GM18870 (cell line): Measurements from ENCODE around the gene CCDC187.

Experiments
- ATAC-seq: cut with Tn5 transposase; IDR thresholded peaks from one replicate; pipeline ENCODE4 v1.9.1; 2021; ENCODE audit warnings: moderate library complexity; ENCODE audit not compliant: unreplicated experiment

The CCDC187 gene

DNA sequence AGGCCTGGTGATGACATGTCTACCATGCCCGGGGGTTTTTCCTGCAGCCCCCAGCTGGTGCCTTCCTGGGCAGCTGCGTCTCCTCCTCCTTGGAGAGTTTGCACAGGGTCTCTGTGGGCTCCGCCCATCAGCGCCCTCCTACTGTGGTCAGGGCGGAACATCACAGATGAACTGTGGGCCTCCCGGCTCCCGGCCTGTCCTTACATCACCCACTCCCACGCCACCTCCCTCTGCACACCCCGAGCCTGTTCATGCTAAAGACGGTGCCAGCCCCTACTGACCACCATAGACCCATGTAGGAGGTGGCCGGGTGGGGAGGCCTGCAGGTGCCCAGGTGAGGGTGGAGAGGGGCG is 36.0 kb upstream of the CCDC187 start:
- no peak for ATAC-seq

DNA sequence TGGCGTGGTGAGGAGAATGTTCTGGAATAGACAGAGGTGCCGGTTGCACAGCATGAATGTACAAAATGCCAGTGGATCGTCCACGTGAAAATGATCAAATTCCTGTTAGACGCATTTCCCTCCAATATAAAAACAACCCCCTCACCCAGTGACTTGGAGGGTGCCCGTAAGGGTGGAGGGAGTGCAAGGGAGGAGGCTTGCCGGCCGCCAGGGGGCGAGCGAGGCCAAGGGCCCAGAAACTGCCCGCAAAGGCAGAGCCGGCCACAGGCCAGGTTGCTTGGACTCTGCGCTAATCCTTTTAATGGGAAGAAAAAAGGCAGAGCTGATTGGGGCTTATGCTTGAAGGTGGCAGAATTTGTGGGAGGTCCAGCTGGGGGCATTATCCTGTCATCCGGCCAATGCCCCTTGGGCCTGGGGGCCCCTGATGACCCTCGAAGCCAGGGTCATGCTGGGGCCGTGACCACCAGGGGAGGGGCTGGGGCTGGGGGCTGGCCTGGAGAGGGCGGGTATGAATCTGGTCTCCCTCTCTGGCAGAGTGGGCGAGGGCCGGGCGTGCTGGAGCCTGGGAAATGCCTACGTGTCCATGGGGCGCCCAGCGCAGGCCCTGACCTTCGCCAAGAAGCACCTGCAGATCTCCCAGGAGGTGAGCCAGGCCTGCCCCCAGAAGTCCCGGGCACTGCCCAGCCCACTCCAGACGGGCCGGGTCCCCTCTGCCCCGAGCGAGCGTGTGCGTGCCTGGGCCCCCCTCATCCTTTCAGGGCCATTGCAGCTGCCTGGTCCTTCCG is 35.5 kb upstream of the CCDC187 start:
- ATAC-seq, result no peak

DNA sequence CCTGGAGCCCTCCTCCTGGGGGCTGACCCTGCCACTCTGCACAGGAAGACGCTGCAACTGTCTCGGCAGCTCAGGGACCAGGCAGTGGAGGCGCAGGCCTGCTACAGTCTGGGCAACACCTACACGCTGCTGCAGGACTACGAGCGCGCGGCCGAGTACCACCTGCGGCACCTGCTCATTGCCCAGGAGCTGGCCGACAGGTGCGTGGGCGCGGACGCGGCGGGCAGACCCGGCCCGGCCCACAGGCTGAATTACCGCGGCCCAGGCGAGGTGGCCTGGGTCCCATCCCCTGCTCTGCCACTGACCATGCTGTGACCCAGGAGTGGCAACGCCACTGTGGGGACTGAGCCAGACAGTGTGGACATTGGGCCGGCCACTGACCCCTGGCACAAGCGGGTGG is 34.6 kb upstream of the CCDC187 start:
- ATAC-seq, result no peak

DNA sequence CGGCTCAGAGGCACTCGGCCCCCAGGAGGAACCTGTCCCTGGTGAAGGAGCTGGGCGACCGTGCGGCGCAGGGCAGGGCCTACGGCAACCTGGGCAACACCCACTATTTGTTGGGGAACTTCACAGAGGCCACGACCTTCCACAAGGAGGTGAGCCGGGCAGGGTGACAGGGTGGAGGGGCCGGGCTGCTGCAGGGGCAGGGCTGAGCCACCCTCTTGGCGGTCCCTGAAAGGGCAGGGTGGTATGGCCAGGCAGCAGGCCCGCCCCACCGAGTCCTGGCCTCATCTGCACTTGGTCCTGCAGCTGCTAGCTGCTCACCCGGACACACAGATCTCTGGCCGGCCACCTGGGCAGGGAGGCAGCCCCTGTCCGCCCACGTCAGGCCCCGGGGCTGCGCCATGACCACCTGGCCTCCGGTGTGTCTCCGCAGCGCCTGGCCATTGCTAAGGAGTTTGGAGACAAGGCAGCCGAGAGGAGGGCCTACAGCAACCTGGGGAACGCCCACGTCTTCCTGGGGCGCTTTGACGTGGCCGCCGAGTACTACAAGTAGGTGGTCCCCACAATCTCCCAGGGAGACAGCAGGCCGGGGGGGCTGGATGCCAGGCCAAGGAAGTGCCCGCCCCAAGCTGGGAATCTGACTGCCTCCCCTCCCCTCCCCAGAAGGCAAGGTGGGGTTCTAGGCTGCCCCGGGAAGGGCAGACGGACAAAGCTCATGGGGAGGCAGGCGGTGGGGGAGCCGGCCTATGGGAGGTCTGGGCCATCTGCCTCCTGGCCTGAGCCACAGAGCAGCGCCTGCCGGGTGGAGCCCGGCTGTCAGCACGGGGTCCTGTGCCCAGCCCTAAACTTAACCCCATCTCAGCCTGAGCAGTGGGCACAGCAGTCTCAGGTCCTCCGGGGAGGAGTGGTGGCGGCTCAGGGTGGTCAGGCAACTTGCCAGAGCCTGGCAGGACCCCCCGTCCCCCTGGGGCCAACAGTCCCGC is 33.8 kb upstream of the CCDC187 start:
- no peak for ATAC-seq

DNA sequence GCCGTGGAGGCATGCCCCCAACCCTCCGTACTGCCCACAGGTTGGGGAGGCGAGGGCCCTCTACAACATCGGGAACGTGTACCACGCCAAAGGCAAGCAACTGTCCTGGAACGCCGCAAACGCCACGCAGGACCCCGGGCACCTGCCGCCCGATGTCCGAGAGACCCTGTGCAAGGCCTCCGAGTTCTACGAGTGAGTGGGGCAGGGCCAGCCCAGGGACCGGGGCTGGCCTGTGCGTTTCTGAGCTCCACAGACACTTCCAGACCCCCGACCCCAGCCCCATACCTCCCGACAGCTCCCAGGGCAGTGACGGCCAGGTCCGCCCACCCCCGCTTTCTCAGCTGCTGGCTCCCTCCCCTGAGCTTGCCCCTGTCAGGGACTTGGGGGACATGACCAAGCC is 33.0 kb upstream of the CCDC187 start:
- ATAC-seq, result no peak

DNA sequence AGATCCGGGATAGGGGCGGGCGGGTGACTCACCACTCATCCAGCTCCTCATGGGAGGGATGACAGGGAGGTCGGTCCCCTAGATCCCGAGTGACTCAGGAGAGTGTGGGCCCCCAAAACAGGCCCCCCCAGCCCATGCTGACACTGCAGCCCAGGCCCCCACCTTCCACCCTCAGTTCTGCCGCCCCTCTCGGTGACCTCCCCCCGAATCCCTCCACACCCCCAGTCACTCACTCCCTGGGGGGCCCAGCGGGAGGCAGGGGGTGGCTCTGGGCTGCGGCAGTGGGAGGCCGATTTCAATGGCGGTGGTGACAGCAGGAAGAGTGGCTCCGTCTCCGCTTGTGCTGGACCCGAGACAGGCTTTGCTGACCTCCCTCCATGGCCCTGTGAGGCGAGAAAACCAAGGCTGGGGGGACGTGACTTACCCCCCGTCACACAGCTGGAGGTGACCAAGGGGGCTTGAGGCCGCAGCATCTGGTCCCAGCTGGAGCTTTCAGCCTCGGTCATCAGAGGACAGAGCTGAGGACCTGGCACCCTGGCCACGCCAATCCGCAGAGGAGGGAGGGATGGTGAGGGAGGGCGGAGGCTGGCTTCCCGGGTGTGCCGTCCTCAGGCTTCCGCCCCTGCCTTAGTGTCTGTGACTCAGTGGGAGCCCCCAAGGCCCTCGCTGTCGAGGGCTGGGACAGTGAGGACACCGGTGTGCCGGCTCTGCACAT is 32.4 kb upstream of the CCDC187 start:
- ATAC-seq, result no peak

DNA sequence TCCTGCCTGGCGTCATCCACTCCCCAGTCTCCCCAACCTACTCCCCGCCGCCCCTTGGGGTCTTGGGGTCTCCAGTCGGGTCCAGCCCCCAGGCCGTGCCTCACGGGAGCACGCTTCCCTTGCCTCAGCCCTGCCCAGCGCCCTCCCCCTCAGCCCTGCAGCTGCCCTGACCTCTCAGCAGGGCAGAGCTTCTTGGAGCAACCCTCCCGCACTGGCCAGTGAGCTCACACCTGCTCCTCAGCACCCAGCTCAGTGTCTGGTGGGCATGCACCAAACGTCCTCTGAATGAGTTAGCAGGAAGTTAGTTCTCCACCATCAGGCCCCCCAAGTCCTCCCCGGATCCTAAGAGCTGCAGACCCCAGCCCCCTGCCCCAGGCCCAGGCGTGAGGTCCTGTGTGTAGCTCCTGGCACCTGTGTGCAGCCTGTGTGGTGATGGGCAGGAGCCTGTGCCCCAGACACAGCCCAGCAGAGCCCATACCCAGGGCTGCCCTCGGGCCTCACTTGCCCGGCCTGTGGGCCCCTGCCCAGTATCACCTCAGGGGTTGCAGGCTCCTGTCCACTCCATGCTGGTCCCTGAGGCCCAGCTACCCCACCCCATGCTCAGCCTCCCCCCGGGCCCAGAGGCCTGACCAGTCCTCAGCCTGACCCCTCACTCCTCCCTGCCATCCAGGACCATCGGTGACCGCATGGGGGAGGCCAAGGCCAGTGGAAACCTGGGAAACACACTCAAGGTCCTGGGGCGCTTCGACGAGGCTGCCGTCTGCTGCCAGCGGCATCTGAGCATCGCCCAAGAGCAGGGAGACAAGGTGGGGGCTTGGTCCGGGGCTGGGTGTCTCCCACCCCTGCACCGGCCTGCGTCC is 31.6 kb upstream of the CCDC187 start:
- ATAC-seq, result no peak

DNA sequence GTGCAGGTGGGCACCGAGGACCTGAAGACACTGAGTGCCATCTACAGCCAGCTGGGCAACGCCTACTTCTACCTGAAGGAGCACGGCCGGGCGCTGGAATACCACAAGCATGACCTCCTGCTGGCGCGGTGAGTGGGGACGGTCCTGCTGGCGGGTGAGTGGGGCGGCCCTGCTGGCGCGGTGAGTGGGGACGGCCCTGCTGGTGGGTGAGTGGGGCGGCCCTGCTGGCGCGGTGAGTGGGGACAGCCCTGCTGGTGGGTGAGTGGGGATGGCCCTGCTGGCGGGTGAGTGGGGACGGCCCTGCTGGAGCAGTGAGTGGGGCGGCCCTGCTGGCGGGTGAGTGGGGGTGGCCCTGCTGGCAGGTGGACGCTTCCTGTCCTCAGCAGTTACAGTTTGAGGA is 30.6 kb upstream of the CCDC187 start:
- no peak for ATAC-seq

DNA sequence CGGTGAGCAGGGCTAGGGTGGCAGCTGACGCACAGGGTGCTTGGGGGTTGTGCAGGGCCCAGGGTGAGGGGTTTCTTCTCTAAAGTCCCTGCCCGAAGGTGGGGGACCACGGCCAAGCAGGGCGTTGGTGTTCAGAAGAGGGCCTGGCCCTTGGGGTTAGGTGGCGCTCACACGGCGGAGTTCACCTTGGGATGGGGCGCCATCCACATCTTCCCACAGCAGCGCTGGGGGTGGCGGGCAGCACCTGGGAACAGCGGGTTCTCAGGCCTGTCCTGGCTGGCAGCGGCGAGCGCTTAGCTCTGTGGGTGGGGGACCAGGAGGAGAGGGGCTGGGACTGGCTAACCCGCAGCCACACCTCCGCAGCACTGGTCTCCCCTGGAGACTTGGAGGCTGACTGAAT is 29.6 kb upstream of the CCDC187 start:
- ATAC-seq, result no peak

DNA sequence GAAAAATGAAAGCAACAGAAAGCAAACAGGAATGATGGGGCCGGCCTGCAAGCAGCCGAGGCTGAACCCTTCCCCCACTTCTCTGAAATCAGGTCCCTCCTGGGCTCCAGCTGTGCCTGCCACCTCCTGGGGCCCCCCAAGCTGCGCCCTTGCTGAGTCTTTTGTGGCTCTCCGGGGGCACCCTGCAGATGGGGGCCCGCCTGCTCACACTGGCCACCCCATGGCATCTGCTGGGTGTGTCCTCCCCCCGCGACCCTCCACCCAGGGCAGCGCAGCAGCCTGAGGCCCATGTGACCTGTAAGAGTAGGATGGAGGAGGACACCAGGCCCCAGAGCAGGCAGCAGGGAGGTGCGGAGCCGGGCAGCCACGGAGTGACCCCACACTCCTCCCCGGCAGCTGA is 29.2 kb upstream of the CCDC187 start:
- ATAC-seq, result no peak

DNA sequence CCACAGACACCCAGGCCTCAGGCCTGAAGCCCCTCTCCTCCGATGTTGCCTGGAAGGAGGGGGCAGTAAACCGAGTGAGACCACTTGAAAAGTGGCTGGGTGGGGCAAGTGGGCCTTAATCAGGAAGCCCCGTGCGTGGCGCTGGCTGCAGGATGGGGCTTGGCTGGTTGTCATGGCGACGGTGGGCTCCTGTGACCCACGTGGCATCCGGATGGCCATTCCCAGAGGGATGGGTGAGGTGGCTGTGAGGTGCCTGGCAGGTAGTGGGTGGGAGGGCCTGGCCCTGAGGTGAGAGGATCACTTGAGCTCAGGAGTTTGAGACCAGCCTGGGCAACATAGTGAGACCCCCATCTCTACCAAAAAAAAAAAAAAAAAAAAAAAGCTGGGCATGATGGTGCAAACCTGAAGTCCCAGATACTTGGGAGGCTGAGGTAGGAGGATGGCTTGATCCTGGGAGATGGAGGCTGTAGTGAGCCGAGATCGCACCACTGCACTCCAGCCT is 28.6 kb upstream of the CCDC187 start:
- ATAC-seq, result no peak

DNA sequence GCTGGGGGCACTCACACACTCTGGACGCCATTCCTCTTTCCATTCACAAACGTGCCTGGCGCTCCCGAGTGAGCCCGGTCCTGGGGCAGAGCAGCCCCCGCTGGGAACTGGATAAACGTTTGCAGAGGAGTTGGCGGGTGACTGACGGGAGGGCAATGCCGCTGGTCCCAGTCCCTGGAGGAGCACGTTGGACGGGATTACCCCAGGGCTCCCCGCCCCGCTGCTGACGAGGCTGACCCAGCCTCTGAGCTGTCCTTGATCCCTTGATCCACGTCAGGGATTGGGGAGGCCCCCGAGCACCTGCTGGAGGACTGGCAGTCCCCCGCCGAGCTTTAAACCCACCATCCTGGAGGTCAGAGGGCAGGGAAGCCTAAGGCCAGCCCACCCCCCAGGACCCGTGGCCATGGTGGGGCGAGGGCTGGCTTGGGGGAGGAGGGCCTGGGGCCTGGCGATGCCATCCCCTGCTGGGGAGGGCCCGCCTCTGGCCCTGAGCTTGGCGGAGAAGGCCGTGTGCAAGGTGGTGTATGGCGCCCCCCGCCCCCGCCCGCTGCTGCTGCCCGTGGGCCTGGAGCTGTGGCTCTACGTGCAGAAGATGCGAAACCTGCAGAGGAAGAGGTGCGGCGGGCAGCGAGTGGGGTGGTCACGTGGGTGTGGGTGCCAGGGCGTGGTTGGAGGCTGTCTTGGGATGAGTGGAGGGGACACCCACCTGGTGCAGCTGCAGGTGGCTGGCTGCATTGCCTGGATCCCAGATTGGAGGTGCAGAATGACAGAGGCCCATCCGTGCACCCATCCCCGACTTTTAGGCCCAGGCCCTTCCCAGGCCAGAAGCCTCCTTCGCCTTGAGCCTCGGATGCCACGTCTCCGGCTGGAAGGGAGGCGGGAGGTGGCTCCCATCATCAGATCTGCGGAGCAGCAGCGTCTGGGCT is 27.9 kb upstream of the CCDC187 start:
- ATAC-seq, result no peak

DNA sequence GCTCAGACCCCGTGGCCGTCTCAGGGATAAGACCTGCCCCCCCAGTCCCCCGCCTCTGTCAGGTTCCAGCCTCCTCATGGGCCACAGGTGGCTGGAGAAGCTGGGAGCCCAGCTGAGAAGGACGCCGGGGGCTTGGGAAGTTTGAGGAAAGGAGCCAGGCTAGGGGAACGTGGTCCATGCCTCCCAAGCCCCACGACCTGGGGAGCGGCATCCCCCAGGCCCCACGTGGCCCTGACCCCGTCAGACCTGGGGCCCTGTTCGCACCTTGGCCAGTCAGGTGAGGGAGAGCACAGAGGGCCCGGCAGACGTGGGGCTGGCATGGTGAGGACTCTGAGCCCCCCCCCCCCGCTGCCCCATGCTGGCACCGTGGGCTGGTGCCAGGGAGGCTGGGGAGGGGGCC is 27.1 kb upstream of the CCDC187 start:
- ATAC-seq, result no peak

DNA sequence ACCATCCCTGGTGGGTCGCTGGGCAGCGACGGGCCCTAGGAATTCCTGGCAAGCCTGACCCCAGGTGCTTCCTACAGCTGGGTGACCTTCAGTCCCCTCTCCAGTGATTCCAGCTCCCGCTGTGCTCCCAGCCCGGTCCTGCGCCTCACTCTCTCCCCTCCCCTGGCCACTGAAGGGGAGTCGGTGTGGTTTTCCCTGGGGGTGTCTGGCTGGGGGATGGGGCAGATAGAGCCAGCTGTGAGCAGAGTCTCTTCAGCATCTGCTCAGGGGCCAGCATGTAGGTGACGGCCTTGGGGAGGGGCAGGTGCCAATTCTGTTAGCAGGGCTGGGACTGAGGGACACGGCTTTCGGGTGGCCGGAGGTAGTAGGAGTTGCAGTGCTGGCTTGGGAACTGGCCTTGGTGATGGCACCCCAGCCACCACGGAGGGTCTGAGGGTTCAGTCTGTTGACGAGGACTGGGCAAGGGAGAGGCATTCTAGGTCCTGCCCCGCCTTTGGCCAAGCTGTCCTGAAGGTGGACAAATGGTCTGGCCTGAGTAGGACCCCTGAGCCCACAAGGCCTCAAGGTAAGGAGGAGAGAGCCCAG is 26.6 kb upstream of the CCDC187 start:
- ATAC-seq, result no peak

DNA sequence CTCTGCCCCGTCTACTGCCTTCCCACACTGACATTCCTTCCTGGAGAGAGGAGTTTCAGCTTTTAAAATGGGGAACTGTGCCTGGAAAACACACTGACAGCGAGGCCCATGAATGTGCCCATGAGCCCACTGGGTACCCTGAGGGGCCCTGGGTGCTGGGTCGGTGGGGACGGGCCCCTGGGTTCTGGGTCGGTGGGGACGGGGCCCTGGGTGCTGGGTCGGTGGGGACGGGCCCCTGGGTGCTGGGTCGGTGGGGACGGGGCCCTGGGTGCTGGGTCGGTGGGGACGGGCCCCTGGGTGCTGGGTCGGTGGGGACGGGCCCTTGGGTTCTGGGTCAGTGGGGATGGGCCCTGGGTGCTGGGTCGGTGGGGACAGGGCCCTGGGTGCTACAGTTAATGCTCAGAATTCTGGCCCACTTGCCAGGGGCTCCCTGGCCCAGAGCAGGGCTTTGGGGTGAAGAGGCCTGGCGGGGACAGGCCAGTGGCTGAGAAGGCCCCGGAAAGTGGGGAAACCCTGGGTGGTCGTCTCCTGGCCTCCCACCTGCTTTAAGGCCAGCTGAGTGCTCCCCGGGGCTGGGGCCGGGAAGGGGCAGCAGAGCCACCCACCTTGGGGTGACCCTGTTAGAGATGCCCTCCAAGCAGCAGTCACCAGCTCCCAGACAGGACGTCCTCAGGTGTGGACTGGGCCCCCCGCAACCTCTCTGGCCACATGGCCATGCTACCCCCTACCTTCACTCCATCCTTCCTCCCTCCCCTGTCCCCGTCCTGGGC is 25.9 kb upstream of the CCDC187 start:
- ATAC-seq, result no peak

DNA sequence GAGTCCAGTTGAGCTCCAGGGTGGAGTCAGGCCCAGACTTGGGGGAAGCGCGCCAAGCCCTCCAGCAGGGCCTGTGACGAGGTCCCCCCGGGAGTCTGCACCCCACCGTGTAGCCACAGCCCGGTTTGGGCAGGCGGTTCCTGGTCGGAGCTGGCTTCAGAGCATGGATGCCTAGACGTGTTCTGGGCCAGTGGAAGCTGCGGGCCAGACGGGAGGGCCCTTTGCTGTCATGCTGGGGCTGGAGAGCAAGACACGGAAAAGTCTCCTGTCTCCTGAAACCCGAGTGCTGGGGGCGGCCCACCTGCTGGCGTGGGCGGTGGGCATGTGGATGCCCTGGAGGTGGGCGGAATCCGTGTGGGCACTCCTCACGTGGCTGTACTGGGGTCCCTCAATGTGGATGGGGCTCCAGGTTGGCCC is 25.3 kb upstream of the CCDC187 start:
- ATAC-seq, result no peak

DNA sequence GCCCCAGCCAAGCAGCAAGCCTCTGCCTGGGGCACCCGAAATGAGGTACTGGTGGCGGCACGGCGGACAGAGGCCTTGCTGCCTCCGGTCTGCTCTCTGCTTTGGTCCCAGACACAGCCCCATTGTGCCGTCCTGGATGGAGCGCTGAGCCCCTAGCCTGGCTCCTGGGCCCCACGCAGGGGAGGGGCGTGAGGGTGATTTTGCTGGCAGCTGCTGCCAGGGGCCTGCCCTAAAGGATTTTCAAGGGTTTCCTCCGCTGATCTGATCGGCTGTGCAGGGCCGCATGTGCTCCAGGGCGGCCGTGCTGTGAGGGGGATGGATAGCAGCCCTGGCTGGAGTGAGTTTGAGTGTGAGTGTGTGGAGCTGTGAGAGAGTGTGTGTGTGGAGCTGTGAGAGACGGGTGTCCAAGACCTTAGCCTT is 24.7 kb upstream of the CCDC187 start:
- no peak for ATAC-seq

DNA sequence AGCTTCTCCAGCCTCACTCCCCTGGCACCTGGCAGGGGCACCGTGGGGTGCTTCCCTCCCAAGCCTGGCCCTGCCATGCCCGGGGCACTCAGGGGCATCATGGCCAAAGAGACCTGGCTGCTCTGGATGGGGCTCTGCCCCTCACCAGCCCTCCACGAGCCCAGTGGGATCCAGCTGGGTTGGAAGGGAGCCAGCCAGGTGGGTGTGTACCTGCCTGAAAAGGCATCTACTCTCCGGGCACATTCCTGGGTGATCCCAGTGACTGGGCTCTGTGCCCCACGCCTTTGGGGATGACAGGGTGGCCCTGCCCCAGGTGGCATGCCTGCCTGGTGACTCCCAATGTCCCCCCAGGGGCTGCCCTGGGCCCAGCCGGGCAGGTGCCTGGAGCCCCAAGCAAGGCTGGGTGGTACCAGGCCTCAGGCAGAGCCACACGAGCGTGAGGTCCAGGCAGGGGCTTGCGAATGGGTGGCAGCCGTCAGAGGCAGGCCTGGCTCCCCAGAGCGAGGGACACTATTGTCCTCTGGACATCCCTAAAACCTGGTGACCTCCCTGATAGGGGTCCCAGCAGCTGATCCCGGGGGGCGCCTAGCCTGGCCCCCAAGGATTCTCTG is 24.2 kb upstream of the CCDC187 start:
- no peak for ATAC-seq
